IMR-90 (cell line): ENCODE data around the gene MYPOP. TPM values are rescaled to one million over a fixed set of nuclear protein-coding genes. Genes with fewer than 3 reads are reported as not detected.

Source experiments
- ATAC-seq: fragments of 200-7000 bp; cut with Tn5 transposase; 2 replicates; pipeline ENCODE4 v1.9.1; 2020; ENCODE audit warnings: low read depth, mild to moderate bottlenecking, moderate library complexity
- BruUV-seq: library from RNA; stranded (reverse); fragments of 400-500 nt; replicated peaks from 2 replicates; lab custom pipeline; 2021; lab: Mats Ljungman, UMichigan
- CTCF ChIA-PET: fragments of 300-600 bp; formaldehyde crosslinking; extraction: SDS; loops from one replicate; lab custom pipeline; 2021; ENCODE audit warnings: antibody characterized with exemption; lab: Yijun Ruan, JAX
- POLR2A ChIA-PET: fragments of 300-600 bp; sonication (Branson Sonifier 250); formaldehyde crosslinking; loops from one replicate; lab custom pipeline; 2022; ENCODE audit warnings: antibody characterized with exemption; ENCODE audit not compliant: unreplicated experiment; lab: Charles Lee
- DNase-seq: peaks from one replicate; pipeline ENCODE4 v3.0.0; 2013
- H2AFZ ChIP-seq: replicated peaks from 2 replicates; pipeline ENCODE3; 2013; ENCODE audit warnings: low read length, mild to moderate bottlenecking; ENCODE audit not compliant: poor library complexity
- H2AK5ac ChIP-seq: 2 replicates; pipeline ENCODE4 v1.6.1; 2013; ENCODE audit warnings: low read depth, low read length, inconsistent platforms
- H2AK9ac ChIP-seq: replicated peaks from 2 replicates; pipeline ENCODE3; 2013; ENCODE audit warnings: mild to moderate bottlenecking, low read depth, low read length, moderate library complexity; ENCODE audit not compliant: poor library complexity
- H2BK120ac ChIP-seq: 2 replicates; pipeline ENCODE4 v1.6.1; 2013; ENCODE audit warnings: low read depth, low read length, inconsistent platforms
- H2BK15ac ChIP-seq: 3 replicates; pipeline ENCODE4 v1.6.1; 2013; ENCODE audit warnings: low read depth, low read length, inconsistent platforms
- H2BK20ac ChIP-seq: 2 replicates; pipeline ENCODE4 v1.6.1; 2013; ENCODE audit warnings: low read depth, mild to moderate bottlenecking, inconsistent platforms, low read length, moderate library complexity
- H2BK5ac ChIP-seq: 2 replicates; pipeline ENCODE4 v1.6.1; 2013; ENCODE audit warnings: mild to moderate bottlenecking, low read depth, low read length, inconsistent platforms; ENCODE audit not compliant: poor library complexity, severe bottlenecking
- H3K14ac ChIP-seq: replicated peaks from 2 replicates; pipeline ENCODE4 v1.6.1; 2013; ENCODE audit warnings: low read depth, low read length, inconsistent platforms
- H3K18ac ChIP-seq: 2 replicates; pipeline ENCODE4 v1.6.1; 2013; ENCODE audit warnings: low read depth, low read length, control low read depth
- H3K23ac ChIP-seq: 2 replicates; pipeline ENCODE4 v1.6.1; 2013; ENCODE audit warnings: low read depth, low read length, inconsistent platforms
- H3K27ac ChIP-seq: 2 replicates; pipeline ENCODE4 v1.5.1; 2013; ENCODE audit warnings: mild to moderate bottlenecking, control low read depth, low read length; ENCODE audit not compliant: insufficient read depth
- H3K27me3 ChIP-seq: 2 replicates; pipeline ENCODE4 v1.6.1; 2013; ENCODE audit warnings: low read length; ENCODE audit not compliant: control insufficient read depth, insufficient read depth
- H3K36me3 ChIP-seq: 2 replicates; pipeline ENCODE4 v1.6.1; 2013; ENCODE audit warnings: low read length, mixed read lengths; ENCODE audit not compliant: control insufficient read depth, insufficient read depth
- H3K4ac ChIP-seq: 2 replicates; pipeline ENCODE4 v1.6.1; 2013; ENCODE audit warnings: low read depth, low read length, inconsistent platforms
- H3K4me1 ChIP-seq: 2 replicates; pipeline ENCODE4 v1.6.1; 2013; ENCODE audit warnings: low read length, mixed read lengths; ENCODE audit not compliant: control insufficient read depth, insufficient read depth
- H3K4me2 ChIP-seq: 2 replicates; pipeline ENCODE4 v1.6.1; 2013; ENCODE audit warnings: low read depth, mild to moderate bottlenecking, control low read depth, low read length, moderate library complexity
- H3K4me3 ChIP-seq: 2 replicates; pipeline ENCODE4 v1.5.1; 2013; ENCODE audit warnings: low read depth, mild to moderate bottlenecking, control low read depth, low read length, moderate library complexity; ENCODE audit not compliant: insufficient read depth
- H3K56ac ChIP-seq: 2 replicates; pipeline ENCODE4 v1.6.1; 2013; ENCODE audit warnings: low read length, inconsistent platforms; ENCODE audit not compliant: insufficient read depth; ENCODE audit errors: extremely low read depth
- H3K79me1 ChIP-seq, 2 experiments: 2 replicates each; pipeline ENCODE4 v1.6.1; 2013; ENCODE audit warnings: low read length in 2 of 2, inconsistent platforms in 1 of 2, low read depth in 1 of 2
- H3K9ac ChIP-seq: 2 replicates; pipeline ENCODE4 v1.6.1; 2013; ENCODE audit warnings: low read depth, low read length, control low read depth
- H3K9me1 ChIP-seq: 2 replicates; pipeline ENCODE4 v1.6.1; 2013; ENCODE audit warnings: low read length, inconsistent platforms; ENCODE audit not compliant: insufficient read depth
- H3K9me3 ChIP-seq: 2 replicates; pipeline ENCODE4 v1.6.1; 2013; ENCODE audit warnings: low read length; ENCODE audit not compliant: control insufficient read depth, insufficient read depth
- H4K20me1 ChIP-seq: 2 replicates; pipeline ENCODE4 v1.6.1; 2013; ENCODE audit warnings: low read length, inconsistent platforms; ENCODE audit not compliant: insufficient read depth
- H4K5ac ChIP-seq: 2 replicates; pipeline ENCODE4 v1.6.1; 2013; ENCODE audit warnings: mild to moderate bottlenecking, low read depth, low read length, control low read depth
- H4K8ac ChIP-seq, 2 experiments: 2 replicates each; pipeline ENCODE4 v1.6.1; 2013; ENCODE audit warnings: low read depth in 2 of 2, low read length in 2 of 2, control low read depth in 1 of 2, inconsistent platforms in 1 of 2
- H4K91ac ChIP-seq: 2 replicates; pipeline ENCODE4 v1.6.1; 2013; ENCODE audit warnings: low read depth, low read length, inconsistent platforms; ENCODE audit not compliant: insufficient read depth
- CHD1 ChIP-seq: IDR thresholded peaks from 2 replicates; pipeline ENCODE4 v1.6.1; 2012; ENCODE audit warnings: low read depth, low read length, improper control_type of control experiment
- FOS ChIP-seq: fragments of 150-350 bp; IDR thresholded peaks from 2 replicates; pipeline ENCODE4 v1.6.1; 2016; ENCODE audit warnings: low read depth, low read length
- MAFK ChIP-seq: IDR thresholded peaks from 2 replicates; pipeline ENCODE4 v1.6.1; 2012; ENCODE audit warnings: low read depth, low read length, improper control_type of control experiment
- MXI1 ChIP-seq: IDR thresholded peaks from 2 replicates; pipeline ENCODE4 v1.6.1; 2012; ENCODE audit warnings: low read depth, mild to moderate bottlenecking, low read length, moderate library complexity, borderline replicate concordance
- NFE2L2 ChIP-seq: fragments of 150-350 bp; IDR thresholded peaks from 2 replicates; pipeline ENCODE4 v1.6.1; 2016; ENCODE audit warnings: low read depth, mild to moderate bottlenecking, low read length
- POLR2A ChIP-seq: IDR thresholded peaks from 2 replicates; pipeline ENCODE4 v1.6.1; 2012; ENCODE audit warnings: mild to moderate bottlenecking, low read depth, low read length
- RAD21 ChIP-seq: IDR thresholded peaks from 2 replicates; pipeline ENCODE4 v1.6.1; 2012; ENCODE audit warnings: low read length, improper control_type of control experiment
- USF2 ChIP-seq: fragments of 150-350 bp; IDR thresholded peaks from 2 replicates; pipeline ENCODE4 v1.6.1; 2017; ENCODE audit warnings: mild to moderate bottlenecking, antibody characterized with exemption, low read length, low read depth
- WGBS, 2 experiments: methylation state at CpG; one replicate each; pipeline versions ENCODE4 v1.1.5 to v1.1.7; 2013; ENCODE audit warnings: missing lambda C conversion rate in 2 of 2; ENCODE audit not compliant: insufficient read length in 1 of 2; ENCODE audit errors: extremely low coverage in 2 of 2; 5-methylcytosine and 5-hydroxymethylcytosine counted together
- dilution Hi-C: fragments of 300-500 bp; cut with HindIII; formaldehyde crosslinking; loops from one replicate; pipeline ENCODE4 v1.14.3; 2018; ENCODE audit warnings: low sequenced_read_pairs; ENCODE audit not compliant: unreplicated experiment
- in situ Hi-C: fragments of 300-500 bp; cut with MboI; formaldehyde crosslinking; loops from 3 replicates; pipeline ENCODE4 v1.14.3; 2019; ENCODE audit warnings: low sequenced_read_pairs, inconsistent platforms, mixed read lengths
- intact Hi-C: fragments of 100-400 bp; cut with micrococcal nuclease; formaldehyde crosslinking; loops from 2 replicates; pipeline ENCODE4 v1.10.0; 2022
- polyA plus RNA-seq, 3 experiments: library from polyadenylated mRNA; depleted of rRNA; stranded (reverse); fragments of >200 nt; gene quantifications; 2 replicates each; pipeline ENCODE4 v1.2.3, GENCODE V29; 2012; ENCODE audit warnings: low replicate concordance in 1 of 3
- total RNA-seq: library from RNA; depleted of rRNA; stranded (reverse); fragments of >200 nt; gene quantifications from 2 replicates; pipeline ENCODE4 v1.2.3, GENCODE V29; 2012

Gene MYPOP
- total and polyA plus RNA-seq, 2 of the 4 experiments (the other 2 are of a cell fraction), result 0.36 to 2.8 TPM

GRCh38 chr19:45865269-45865948 is 37.0 kb downstream of the MYPOP start:
- ATAC-seq, result no peak
- intact Hi-C loops, result no loop called here
- H3K36me3 ChIP-seq, result no peaks in the 10 kb centered on the region
- no peak overlapping the region for H2BK20ac ChIP-seq
- H3K18ac ChIP-seq, result no peak overlapping the region
- ChIA-PET POLR2A (no interaction called here), CTCF (no interaction called here)
- TF ChIP-seq NFE2L2, result no peak
- no peak for TF ChIP-seq USF2
- TF ChIP-seq FOS, result no peak
- TF ChIP-seq CHD1, result no peak
- no peak for TF ChIP-seq POLR2A
- no peak for TF ChIP-seq RAD21
- TF ChIP-seq MXI1, result no peak
- no peak for TF ChIP-seq MAFK
- peaks cover 40% of the 10 kb centered on the region for H3K27me3 ChIP-seq
- H4K91ac ChIP-seq, result no peak overlapping the region
- no peak overlapping the region for H3K4ac ChIP-seq
- no peak overlapping the region for H2AFZ ChIP-seq
- H2AK5ac ChIP-seq, result no peak overlapping the region
- H3K4me2 ChIP-seq, result no peak overlapping the region
- H3K79me1 ChIP-seq, result peaks cover 5 to 14% of the 10 kb centered on the region in 2 experiments; a peak in 3 of 4 replicates
- H3K56ac ChIP-seq, result no peak overlapping the region
- H4K8ac ChIP-seq, result no peak overlapping the region
- no peaks in the 10 kb centered on the region for H3K9me1 ChIP-seq
- H3K4me1 ChIP-seq, result no peaks in the 10 kb centered on the region
- H4K5ac ChIP-seq, result no peak overlapping the region
- H3K9me3 ChIP-seq, result peaks cover 2% of the 10 kb centered on the region; the same call in 1 of the 2 replicates
- no peak overlapping the region for H2BK120ac ChIP-seq
- no peak overlapping the region for H2AK9ac ChIP-seq
- no peak overlapping the region for H2BK15ac ChIP-seq
- H4K20me1 ChIP-seq, result peaks cover 12% of the 10 kb centered on the region
- dilution Hi-C loops, result no loop called here
- H2BK5ac ChIP-seq, result no peak overlapping the region
- no peak overlapping the region for H3K9ac ChIP-seq
- no peak overlapping the region for H3K27ac ChIP-seq
- 40% methylated on average over 1 of the region's 9 CpGs; no CpG with 5 or more reads in 1 of the 2 experiments for WGBS, 2 experiments
- H3K23ac ChIP-seq, result no peak overlapping the region
- no peak for DNase-seq
- no peak overlapping the region for H3K4me3 ChIP-seq
- in situ Hi-C loops, result no loop called here
- BruUV-seq, result no TSS peak
- no peak overlapping the region for H3K14ac ChIP-seq
